Left ventricle myocardium superior (tissue), 1 donor: ENCODE data around the gene SH3GL1. TPM values are rescaled to one million over a fixed set of nuclear protein-coding genes. Genes with fewer than 3 reads are reported as not detected.

Experiments used
- ATAC-seq: fragments of 200-7000 bp; cut with Tn5 transposase; one replicate; pipeline ENCODE4 v1.9.1; 2020; ENCODE audit warnings: mild to moderate bottlenecking, moderate library complexity
- DNase-seq: peaks from one replicate; pipeline ENCODE4 v3.0.0-alpha.2; 2020
- intact Hi-C: fragments of 100-400 bp; cut with micrococcal nuclease; formaldehyde crosslinking; loops from one replicate; pipeline ENCODE4 v1.11.0; 2022
- long read RNA-seq: library from polyadenylated mRNA; unstranded; transcript quantifications from one replicate; pipeline ENCODE4 v2.0.0, GENCODE V29; 2021
- total RNA-seq: library from RNA; stranded (reverse); fragmentation: NEBNext Ultra II Directional; extraction: Animal tissue kit (Norgen Biotek cat#: 25700); gene quantifications from one replicate; pipeline ENCODE4 v1.2.1, GENCODE V29; 2021
- donor health status: DM: no; HTN: yes; CAD: no; lungs with severe emphysema.

Gene SH3GL1, protein sequence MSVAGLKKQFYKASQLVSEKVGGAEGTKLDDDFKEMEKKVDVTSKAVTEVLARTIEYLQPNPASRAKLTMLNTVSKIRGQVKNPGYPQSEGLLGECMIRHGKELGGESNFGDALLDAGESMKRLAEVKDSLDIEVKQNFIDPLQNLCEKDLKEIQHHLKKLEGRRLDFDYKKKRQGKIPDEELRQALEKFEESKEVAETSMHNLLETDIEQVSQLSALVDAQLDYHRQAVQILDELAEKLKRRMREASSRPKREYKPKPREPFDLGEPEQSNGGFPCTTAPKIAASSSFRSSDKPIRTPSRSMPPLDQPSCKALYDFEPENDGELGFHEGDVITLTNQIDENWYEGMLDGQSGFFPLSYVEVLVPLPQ
- total RNA-seq = 19.1 TPM
- long read RNA-seq, transcript SH3GL1-201 (10 exons, 2,516 nt) = major isoform, 24 of 34 reads
- long read RNA-seq, partial matches to known transcripts = 2 of 34 reads
- long read RNA-seq, other reads (novel, unspliced or antisense) = 8 of 34 reads

DNA sequence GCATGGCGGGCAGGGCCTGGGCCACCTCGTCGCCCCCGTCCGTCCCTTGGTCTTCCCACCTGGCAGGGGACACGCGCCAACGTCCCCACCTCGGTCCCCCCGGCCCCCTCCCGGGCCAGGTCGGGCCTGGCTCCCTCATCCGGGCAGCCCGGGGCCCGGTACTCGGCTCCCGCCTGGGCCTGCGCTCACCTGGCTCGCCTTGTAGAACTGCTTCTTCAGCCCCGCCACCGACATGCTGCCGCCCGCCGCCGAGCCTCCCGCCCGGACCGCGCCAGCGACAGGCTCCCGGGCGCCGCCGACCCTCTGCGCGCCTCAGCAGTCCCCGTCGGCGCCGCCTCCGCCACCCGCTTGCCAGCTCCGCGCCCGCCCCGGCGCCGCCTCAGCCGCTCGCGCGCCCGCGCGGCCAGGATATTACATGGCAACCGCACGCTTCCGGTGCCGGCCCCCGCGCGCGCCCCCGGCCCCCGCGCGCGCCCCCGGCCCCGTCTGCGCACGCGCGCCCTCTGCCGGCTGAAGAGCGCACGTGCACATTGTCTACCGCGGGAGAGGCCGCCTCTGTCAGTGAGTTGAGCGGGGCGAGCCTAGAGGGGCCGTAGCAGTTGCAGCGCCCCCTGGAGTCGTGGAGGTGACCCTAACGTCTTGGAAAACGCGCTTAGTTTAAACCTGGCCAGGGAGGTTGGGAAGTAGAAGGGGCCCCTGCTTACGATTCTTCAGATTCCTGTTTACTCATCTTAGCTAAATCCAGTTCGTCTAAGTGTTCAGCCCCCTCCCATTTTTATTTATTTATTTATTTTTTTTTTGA lies at the start of gene SH3GL1:
Gene SH3GL1, minus strand, starts transcription at position 413 of the 802 bp plus-strand sequence. Its CDS starts 179 bp downstream, at position 234.
- ATAC-seq (peak; percentile 73), DNase-seq (peak; percentile 95)
- intact Hi-C loops = no loop called here

DNA sequence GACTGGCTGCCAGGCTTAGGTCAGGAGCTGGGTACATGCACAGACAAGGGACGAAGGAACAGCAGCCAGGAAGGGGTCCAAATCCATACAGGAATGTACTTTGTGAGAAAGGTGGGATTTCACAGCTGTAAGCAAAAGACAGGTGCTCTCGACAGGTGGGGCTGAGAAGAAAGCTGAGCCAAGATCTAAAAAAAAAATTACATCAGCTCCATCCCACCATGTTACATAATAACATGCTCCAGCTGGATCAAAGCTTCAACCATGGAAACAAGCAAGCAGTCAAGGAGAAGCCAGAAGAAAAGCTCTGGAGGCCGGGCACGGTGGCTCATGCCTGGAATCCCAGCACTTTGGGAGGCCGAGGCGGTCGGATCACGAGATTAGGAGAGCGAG lies 49.3 kb upstream of the SH3GL1 start:
- ATAC-seq = no peak
- intact Hi-C loops = no loop called here

DNA sequence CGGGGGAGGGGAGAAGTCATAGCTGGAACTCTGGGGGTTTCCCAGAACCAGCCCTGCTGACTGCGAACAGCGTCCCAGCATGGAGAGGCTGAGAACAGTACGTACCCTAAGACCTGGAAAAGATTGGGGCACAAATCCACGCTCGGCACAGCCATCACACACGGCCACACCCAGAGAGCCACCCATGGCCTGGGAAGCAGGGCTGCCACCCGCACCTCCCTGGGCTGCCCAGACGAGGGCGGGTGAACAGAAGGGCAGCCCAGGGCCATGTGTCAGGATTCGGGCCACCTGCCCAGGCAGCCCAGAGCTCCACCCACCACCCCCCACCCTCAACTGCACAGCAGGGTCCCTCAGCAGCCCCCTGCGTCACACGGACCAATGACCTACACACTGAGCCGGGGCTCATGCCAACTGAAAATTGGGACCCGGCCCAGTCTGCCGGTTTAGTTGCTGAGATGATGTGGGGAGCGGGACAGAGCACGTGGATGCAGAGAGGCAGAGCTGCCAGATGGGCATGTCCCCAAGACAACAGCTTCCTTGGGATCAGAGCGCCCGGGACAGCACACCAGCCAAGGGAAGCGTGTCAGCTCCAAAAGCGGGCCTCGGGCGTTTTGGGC lies 48.8 kb upstream of the SH3GL1 start:
- peak; percentile 87 for ATAC-seq

More for the DNA sequence above, 49.3 kb upstream of the SH3GL1 start:
- no peak for DNase-seq

DNA sequence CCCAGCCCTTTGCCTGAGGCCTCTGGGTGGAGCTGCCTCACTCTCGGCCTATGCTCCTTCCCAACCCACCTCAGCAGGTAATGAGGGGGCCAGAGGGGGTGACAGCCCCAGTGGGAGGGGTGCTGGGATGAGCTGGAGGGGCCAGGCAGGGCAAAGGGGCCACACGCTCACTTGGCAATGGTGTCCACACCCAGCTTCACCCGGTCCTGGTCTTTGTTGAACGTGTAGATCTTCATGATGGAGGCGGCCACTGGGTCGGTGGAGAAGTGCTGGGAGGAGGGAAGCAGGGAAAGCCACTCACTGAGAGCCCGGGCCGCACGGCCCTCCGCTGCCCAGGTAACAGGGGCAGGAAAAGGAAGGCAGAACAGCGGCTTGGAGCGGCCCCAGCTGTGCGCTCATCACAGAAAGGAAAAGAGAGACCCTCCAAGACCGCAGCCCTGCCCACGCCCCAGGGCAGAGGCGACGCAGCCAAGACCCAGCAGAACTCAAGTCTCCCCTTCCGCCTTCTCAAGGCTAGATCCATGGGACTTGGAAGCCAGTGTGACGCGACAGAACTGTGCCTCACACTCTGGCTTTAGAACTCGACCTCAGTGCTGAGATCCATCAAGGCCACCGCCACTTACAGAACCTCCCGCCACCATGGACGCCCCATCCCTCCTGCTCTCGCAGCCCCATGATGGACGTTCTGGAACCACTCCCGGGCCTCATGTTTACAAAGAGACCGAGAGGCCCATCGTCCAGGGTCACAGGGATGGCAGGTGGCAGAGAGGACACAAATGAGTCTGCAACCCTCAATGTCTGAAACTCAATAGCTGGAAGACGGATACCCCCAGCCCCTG lies 48.0 kb upstream of the SH3GL1 start:
- peak; percentile 1 for ATAC-seq
- intact Hi-C loops = no loop called here
- no peak for DNase-seq

More for the DNA sequence above, 48.8 kb upstream of the SH3GL1 start:
- intact Hi-C loops = no loop called here
- peak; percentile 90 for DNase-seq

DNA sequence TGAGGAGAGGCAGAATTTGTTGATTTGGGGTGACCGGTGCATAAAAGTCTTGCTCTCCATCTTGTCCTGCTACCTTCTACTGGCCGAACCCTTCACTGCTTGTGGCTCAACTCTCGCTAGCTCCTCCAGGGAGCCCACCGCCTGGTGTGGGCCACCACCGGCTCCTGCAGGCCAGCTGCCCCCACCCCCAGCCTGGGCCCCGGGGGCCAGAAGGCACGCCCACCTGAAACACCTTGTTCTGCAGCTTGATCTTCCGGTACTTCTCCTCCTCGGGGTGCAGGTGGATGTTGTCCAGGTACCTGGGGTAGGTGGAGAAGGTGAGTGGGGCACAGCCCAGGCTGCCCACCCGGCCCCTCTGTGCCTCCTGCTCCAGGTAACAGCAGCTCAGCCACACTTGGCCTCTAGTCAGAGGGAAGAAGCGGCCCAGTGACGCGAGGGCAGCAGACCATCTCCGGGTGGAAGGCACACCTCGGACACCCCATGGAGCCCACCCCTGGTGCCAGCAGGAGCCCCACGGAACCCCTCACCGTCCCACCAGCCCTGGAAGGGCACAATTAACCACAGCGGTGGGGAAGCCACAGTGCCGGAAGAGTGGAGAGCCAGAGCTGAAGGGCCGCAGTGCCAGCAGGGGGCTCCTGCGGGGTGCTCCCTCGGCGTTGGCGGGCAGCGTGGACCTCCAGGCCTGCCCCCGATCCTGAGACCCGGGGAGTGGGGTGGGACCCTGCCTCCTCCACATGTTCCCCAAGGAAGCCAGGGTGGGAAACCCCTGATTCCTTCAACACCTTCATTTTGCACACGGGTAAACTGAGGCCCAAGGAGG lies 47.2 kb upstream of the SH3GL1 start:
- intact Hi-C loops = no loop called here
- ATAC-seq (no peak), DNase-seq (no peak)

DNA sequence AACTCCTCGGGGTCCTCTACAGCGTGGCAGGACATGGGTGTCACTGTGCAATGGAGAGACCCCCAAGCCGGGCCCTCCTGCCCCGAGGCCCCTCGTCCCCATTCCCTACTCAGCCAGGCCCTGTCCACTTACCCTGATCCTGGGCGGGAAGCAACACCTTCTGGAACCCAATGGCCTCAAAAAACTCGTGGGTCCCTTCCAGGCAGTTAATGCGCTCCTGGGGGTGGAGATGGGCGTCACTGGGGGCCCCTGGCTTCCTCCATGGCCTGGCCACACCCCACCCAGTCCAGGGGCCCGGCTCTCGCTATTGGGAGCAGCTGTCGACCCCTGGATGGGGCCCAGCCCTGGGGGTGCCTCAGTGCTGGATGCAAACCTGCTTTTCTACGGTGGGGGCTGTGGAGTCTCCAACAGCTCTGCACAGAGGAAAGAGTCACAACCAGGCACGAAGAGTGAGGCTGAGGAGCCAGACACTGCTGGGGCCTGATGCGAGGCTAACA lies 46.4 kb upstream of the SH3GL1 start:
- DNase-seq = no peak
- ATAC-seq = no peak
- intact Hi-C loops = no loop called here

DNA sequence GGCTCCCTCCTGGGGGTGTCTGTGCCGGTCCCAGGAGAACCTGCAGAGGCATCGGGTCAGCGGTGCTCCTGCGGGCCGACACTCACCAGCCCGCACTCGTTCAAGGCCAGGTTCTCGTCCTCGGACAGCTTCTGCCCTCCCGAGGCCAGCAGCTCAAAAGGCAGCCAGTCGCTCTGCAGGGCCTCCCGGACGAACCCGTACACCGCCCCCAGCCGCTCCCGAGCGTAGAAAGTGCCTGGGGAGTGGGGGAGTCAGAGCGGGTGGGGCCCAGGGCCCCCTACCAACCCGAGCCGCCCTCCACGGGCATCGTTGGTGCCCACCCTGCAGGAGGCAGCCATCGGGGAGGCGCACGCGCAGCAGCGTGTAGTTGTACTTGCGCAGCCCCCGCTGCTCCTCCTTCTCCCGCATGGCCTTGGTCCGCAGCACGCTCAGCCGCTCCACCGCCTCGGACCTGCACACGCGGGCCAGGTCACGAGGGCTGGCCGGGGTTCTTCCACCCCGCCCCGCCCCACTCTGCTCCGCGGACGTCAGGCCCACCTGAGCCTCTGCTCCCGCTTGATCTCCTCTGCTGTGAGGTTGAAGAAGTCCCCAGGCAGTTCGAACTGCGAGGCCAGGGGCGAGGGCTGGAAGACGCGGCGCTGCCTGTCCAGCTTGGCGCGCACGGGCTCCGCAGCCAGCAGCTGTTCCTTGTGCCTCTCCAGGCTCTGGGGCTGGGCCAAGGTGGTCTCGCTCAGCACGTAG lies 45.8 kb upstream of the SH3GL1 start:
- no peak for ATAC-seq
- peak; percentile 33 for DNase-seq
- intact Hi-C loops = no loop called here

DNA sequence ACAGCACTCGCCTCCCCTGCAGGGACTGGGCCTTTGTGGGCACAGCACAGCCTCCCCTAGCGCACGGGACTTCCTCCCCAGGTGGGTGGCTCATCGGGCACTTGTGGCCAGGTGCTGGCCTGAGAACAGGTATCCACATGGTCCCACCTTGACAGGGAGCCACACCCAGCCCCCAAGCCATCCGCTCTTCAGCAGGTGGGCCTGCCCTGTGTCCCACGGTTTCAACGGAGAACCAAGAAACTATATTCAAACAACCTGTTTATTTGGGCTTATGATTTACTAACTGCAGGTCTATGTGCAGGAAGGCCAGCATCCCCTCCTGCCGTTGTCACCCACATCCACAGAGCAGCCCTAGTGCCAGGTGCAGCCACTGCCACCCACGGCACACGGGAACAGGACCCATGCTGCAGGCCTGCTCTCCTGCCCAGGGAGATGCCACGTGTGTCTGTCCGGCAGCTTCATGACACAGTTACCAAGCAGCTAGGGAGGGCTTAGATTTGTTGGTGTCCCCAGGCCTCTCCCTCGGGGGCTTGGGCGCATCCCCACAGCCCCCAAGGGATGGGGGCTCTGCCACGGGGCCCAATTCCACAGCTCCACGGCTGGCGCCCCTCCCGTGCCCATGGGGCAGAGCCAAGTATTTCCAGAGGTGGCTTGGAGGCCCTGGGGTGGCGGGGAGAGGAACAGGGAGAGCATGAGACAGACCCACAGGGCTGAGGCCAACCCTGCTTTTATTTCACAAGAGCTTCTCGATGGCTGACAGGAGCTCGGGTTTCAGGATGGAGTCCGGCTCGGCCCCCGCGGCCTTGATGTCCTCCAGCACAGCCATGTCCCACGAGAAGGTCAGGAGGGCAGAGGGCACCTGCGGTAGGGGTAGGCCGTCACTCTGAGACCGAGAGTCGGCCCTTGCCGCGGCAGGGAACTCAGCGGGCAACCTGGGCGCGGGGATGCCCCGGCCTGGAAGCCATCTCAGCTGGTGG lies 44.7 kb upstream of the SH3GL1 start:
- intact Hi-C loops = no loop called here
- DNase-seq = no peak

DNA sequence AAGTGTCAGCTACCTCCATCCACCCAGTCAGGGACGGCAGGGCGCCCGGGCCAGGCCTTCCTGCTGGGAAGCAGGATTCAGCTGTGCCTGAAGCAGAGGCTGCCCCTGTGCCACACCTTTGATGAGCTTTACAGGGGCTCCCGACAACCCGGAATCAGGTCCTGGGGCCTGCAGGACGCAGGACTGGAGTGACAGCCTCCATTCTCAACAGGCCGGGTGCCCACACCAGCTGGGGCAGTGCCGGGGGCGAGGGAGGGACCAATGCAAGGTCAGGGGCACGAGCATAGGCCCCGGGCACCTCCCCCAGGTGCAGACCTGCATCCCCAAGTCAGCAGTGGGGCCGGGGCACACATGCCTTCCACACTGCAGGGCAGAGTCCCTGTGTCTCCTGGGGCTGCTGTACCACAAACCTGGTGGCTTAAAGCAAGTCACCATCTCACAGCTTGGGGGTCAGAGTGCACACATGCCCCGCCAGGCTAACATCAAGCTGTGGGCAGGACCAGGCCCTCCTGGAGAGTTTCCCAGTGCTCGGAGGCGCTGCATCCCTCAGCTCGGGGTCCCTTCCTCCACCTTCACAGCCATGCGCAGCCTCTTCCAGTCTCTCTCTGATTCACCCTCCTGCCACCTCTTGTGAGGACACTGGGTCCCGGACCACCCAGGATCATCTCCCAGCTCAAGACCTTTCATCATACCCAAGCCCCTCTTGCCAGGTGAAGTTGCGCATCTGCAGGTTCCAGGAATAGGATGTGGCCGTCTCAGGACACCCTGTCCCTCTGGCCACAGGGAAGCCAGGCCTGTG lies 43.8 kb upstream of the SH3GL1 start:
- DNase-seq (no peak), ATAC-seq (no peak)
- intact Hi-C loops = no loop called here

More for the DNA sequence above, 44.7 kb upstream of the SH3GL1 start:
- ATAC-seq = no peak

DNA sequence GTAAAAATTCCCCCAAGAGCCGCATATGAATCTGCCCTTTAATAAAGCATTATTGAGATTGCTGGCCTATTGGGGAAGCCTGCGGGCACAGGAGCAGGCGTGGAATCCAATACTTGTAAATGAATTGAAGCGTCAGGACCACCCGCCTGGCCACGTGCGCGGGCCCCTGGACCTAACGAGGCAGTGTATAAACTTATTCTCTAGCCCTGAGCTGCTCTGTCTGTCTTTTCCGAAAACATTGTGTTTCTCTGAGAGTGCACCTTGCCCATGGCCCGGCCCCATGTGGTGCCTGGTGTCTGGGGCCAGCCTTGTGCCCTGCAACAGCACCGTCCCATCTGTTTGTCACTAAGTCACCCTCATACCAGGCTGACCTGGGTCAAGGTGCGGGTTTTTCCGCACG lies 42.8 kb upstream of the SH3GL1 start:
- intact Hi-C loops = no loop called here
- DNase-seq (no peak), ATAC-seq (no peak)

DNA sequence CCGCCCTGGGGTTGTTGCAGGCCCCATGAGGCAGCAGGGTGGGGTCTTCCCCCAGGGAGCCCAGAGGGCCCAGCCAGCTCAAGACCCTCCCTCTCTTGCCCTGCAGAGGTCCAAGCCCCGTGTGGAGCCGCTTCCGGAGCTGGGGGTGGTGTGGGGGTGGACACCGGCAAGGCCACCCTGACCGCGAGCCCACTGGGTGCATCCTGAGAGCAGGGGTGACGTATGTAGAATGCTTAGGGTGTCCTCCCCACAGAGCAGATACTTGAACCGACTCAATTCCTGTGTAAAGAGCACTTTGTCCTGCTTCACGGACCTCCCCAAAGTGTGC lies 42.4 kb upstream of the SH3GL1 start:
- DNase-seq (no peak), ATAC-seq (no peak)
- intact Hi-C loops = no loop called here

DNA sequence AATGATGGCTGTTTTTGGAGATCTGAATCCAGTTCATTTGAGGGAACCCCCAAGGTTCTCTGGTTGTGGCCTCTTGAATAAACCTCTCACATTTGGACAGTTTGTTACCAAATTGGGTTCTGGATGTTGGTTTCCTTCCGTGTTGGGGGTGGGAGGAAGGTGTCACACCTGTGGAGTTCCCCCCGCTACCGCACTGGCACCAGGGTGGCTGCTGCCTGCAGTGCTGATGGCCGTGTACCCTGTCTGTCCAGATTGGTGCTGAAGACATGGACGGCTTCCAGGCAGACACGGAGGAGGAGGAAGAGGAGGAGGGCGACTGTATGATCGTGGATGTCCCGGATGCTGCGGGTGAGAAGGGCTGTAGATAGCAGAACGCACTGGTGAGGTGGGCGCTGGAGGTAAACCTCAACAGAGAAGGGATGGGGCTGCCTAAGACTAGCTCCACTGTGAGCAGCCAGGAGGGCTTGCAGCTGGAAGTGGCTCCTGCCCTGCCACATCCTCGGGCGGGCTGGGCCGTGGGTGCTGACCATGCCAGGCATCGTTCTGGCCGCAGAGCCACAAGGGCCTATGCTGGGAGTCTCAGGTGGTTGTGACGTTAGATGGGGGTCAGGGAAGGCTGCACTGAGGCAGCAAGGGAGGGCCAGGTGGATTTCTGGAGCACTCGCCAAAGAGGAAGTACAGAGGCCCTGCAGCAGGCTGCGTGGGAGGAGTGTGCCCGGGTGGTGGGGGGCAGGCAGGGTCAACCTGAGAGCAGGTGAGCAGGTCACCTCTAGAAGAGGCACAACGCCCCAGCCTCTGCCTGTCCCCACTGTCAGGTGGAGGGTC lies 41.9 kb upstream of the SH3GL1 start:
- no peak for ATAC-seq
- intact Hi-C loops = no loop called here
- DNase-seq = no peak

DNA sequence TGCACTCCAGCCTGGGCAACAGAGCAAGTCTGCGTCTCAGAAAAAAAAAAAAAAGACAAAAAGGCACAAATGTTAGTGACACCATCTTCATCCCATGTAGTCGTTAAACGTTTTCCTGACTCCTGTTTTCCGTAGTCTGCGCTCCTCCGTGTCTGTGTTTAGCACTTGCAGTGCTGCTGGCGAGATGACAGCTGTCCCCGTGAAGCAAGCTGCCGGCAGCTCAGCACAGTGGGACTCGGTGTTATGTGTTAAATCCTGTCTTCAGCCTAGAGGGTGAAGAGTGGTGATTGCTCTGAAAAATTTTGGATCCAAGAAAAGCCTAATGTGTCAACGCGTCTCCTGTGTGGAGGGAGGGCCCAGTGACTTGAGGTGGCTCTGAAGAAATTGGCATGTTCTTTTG lies 38.9 kb upstream of the SH3GL1 start:
- no peak for ATAC-seq
- intact Hi-C loops = no loop called here

DNA sequence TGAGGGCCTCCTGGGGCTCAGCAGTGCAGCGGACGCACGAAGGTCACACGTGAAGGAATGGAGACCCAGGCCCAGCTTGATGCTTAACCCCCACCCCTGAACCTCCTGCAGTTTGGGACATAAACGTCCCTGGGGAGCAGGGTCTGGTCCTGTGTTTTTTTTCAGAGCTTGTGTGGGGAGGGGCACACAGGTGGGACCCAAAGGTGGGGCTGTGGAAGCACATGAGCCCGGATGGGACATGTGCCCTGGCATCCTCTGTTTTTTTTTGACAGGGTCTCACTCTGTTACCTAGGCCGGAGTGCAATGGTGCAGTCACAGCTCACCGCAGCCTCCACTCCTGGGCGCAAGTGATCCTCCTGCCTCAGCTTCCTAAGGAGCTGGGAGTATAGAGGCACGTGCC lies 36.8 kb upstream of the SH3GL1 start:
- ATAC-seq (no peak), DNase-seq (no peak)
- intact Hi-C loops = no loop called here

More for the DNA sequence above, 38.9 kb upstream of the SH3GL1 start:
- no peak for DNase-seq

DNA sequence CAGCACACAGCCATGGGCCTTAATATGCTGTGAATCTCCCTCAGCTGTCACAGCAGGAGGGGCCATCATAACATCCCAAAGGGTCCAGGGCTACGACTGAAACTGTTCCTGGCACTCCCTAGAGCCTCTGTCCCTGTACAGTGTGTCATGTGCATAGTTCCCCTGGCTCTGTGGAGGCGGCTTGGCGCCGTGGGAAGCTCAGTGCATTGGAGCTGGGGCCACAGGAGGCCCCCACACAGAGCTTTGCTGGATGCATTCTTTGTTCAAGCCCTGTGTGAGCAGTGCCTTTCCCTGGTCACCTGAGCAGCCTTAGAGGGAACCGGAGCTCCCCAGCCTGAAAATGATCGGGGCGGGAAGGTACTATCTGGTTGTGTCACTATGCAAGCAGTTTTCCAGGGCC lies 35.9 kb upstream of the SH3GL1 start:
- ATAC-seq = no peak
- intact Hi-C loops = no loop called here
- DNase-seq = no peak
